Endothelial cell of umbilical vein (primary cell): ENCODE data around the gene BTBD8. TPM values are rescaled to one million over a fixed set of nuclear protein-coding genes. Genes with fewer than 3 reads are reported as not detected.

ENCODE experiments used
- BruUV-seq: library from RNA; stranded (reverse); fragments of 400-500 nt; replicated peaks from 2 replicates; lab custom pipeline; 2021; lab: Mats Ljungman, UMichigan
- CTCF ChIA-PET: fragments of 300-600, 350-600 bp; sonication (Branson Sonifier 250); formaldehyde crosslinking; loops from one replicate; lab custom pipeline; 2021; ENCODE audit warnings: antibody characterized with exemption, inconsistent platforms; lab: Charles Lee
- POLR2A ChIA-PET: fragments of 300-600, 350-600 bp; sonication (Branson Sonifier 250); formaldehyde crosslinking; loops from one replicate; lab custom pipeline; 2021; ENCODE audit warnings: antibody characterized with exemption, inconsistent platforms; lab: Charles Lee
- DNase-seq: peaks from one replicate; pipeline ENCODE4 v3.0.0-alpha.2; 2011; ENCODE audit warnings: low read depth, low spot score
- FAIRE-seq: peaks from 2 replicates; lab custom pipeline; 2011; peaks lifted over from hg19 to GRCh38; lab: Jason Lieb, UNC
- H2AFZ ChIP-seq: 2 replicates; pipeline ENCODE4 v1.6.0; 2012; ENCODE audit warnings: low read depth, low read length, control low read depth, inconsistent platforms
- H3K27ac ChIP-seq: 2 replicates; pipeline ENCODE4 v1.5.1; 2011; ENCODE audit warnings: low read depth, mild to moderate bottlenecking, control low read depth, low read length, moderate library complexity; ENCODE audit not compliant: insufficient read depth
- H3K27me3 ChIP-seq, 2 experiments: 2 replicates each; pipeline versions ENCODE4 v1.6.0 to v1.6.1; 2011; ENCODE audit warnings: low read length in 2 of 2, mixed read lengths in 1 of 2; ENCODE audit not compliant: control insufficient read depth in 2 of 2, insufficient read depth in 2 of 2
- H3K36me3 ChIP-seq, 2 experiments: 2 replicates in 1 of 2; 3 replicates in 1 of 2; pipeline ENCODE4 v1.5.1; 2011; ENCODE audit warnings: low read length in 2 of 2, mild to moderate bottlenecking in 1 of 2, moderate library complexity in 1 of 2; ENCODE audit not compliant: control insufficient read depth in 2 of 2, insufficient read depth in 2 of 2; ENCODE audit errors: extremely low read depth in 1 of 2
- H3K4me1 ChIP-seq: 3 replicates; pipeline ENCODE4 v1.5.1; 2011; ENCODE audit warnings: mild to moderate bottlenecking, low read length; ENCODE audit not compliant: control insufficient read depth, insufficient read depth; ENCODE audit errors: extremely low read depth
- H3K4me2 ChIP-seq: 2 replicates; pipeline ENCODE4 v1.6.1; 2011; ENCODE audit warnings: low read length, control low read depth, mixed read lengths; ENCODE audit not compliant: insufficient read depth
- H3K4me3 ChIP-seq, 3 experiments: fragments of 200-600 bp in 1 of 3; sonication (generic), shearing (Covaris generic) in 1 of 3; replicated peaks in 1 of 3; 2 replicates each; pipeline ENCODE4 v1.5.1; 2011 to 2016; ENCODE audit warnings: control low read depth in 3 of 3, low read length in 3 of 3, mild to moderate bottlenecking in 2 of 3, inconsistent platforms in 1 of 3, low read depth in 1 of 3, moderate library complexity in 1 of 3; ENCODE audit not compliant: insufficient read depth in 1 of 3
- H3K79me2 ChIP-seq: 2 replicates; pipeline ENCODE4 v1.6.0; 2012; ENCODE audit warnings: low read length, inconsistent platforms; ENCODE audit not compliant: control insufficient read depth, insufficient read depth
- H3K9ac ChIP-seq: replicated peaks from 2 replicates; pipeline ENCODE3; 2011; ENCODE audit warnings: low read length, control low read depth; ENCODE audit not compliant: insufficient read depth; ENCODE audit errors: extremely low read depth
- H3K9me1 ChIP-seq: replicated peaks from 3 replicates; pipeline ENCODE4 v1.6.0; 2011; ENCODE audit warnings: mild to moderate bottlenecking, low read length; ENCODE audit not compliant: control insufficient read depth, insufficient read depth; ENCODE audit errors: extremely low read depth
- H3K9me3 ChIP-seq: replicated peaks from 2 replicates; pipeline ENCODE4 v1.5.1; 2012; ENCODE audit warnings: low read length, inconsistent platforms; ENCODE audit not compliant: control insufficient read depth, insufficient read depth
- H4K20me1 ChIP-seq: replicated peaks from 2 replicates; pipeline ENCODE3; 2011; ENCODE audit warnings: mild to moderate bottlenecking, low read length; ENCODE audit not compliant: control insufficient read depth, insufficient read depth; ENCODE audit errors: extremely low read depth
- FOS ChIP-seq: IDR thresholded peaks from 2 replicates; pipeline ENCODE4 v1.6.1; 2011; ENCODE audit warnings: mild to moderate bottlenecking, low read length, moderate library complexity, borderline replicate concordance; ENCODE audit not compliant: insufficient read depth
- MYC ChIP-seq: IDR thresholded peaks from one replicate; pipeline ENCODE4 v1.6.1; 2011; ENCODE audit warnings: mild to moderate bottlenecking, low read depth, low read length
- POLR2A ChIP-seq: IDR thresholded peaks from 2 replicates; pipeline ENCODE4 v1.6.1; 2012; ENCODE audit warnings: low read depth, mild to moderate bottlenecking, control low read depth, low read length
- POLR2AphosphoS5 ChIP-seq: IDR thresholded peaks from 2 replicates; pipeline ENCODE4 v1.6.1; 2012; ENCODE audit warnings: low read depth, mild to moderate bottlenecking, control low read depth, low read length, moderate library complexity; ENCODE audit not compliant: insufficient read depth
- dilution Hi-C: fragments of 300-500 bp; cut with MboI; formaldehyde crosslinking; loops from one replicate; pipeline ENCODE4 v1.15.0; 2019; ENCODE audit warnings: low sequenced_read_pairs; ENCODE audit not compliant: extremely low pct_ligation_motif_present
- intact Hi-C: fragments of 100-400 bp; cut with micrococcal nuclease; formaldehyde crosslinking; loops from one replicate; pipeline ENCODE4 v1.10.0; 2022
- polyA plus RNA-seq, 4 experiments: library from polyadenylated mRNA; depleted of rRNA in 3 of 4; stranded (reverse) in 3 of 4; unstranded in 1 of 4; fragments of >200 nt; gene quantifications; 2 replicates each; pipeline versions ENCODE4 v1.2.1 to v1.2.3, GENCODE V29; 2011 to 2012; ENCODE audit warnings: missing spikeins in 1 of 4
- total RNA-seq: library from RNA; stranded (reverse); gene quantifications from 2 replicates; pipeline ENCODE4 v1.2.3, GENCODE V29; 2021

The BTBD8 gene
- total and polyA plus RNA-seq, 2 donors (not counting 3 experiments of a cell fraction or from before 2014, with no cell fraction given), result 0.36 to 1.7 TPM

DNA sequence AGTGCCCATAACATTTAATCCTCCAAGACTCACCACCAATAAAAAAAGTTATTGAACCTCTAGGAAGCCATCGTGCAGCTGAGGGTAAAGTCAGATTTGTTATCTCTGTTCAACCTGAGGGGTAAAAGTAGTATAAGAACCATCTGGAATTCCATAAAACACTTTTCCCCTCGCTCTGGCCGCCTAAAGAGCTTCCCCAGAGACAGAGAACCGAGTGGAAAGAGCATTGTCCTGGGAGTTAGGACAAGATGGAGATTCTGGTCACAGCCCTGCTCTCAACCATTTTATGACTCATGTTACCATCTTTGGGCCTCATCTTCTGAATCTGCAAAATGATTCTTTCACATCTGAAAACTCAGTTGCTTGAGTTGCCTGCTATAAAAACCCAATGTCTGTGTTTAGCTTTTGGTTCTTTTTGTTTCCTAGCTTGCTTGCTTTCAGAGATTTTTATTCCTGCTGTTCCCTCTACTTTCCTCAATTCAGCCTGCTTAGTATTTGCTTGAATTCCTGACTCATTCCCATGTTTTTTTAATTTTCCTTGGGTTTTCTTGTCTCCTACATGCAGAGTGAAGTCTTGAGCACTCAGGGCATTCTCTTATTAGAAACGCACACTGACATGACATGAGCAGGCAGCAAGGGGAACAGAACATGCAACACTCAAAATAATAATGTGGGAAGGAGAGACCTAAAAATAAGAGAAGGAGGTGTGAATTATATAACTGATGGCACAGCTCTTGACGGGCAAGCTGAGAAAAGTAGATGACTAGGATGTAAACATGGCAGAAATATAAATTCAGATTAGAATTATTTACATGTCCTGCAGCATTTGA is 48.6 kb upstream of the BTBD8 start:
- Histone ChIP-seq H3K4me1 (peaks cover 21% of the 10 kb centered on the region), H3K4me3 (no peak overlapping the region), H3K79me2 (no peaks in the 10 kb centered on the region), H3K9me1 (no peaks in the 10 kb centered on the region), H3K27ac (peak overlapping the region; percentile 71), H3K9me3 (no peaks in the 10 kb centered on the region), H2AFZ (no peak overlapping the region), H3K4me2 (peak overlapping the region; percentile 90), H3K27me3 (no peaks in the 10 kb centered on the region), H4K20me1 (no peaks in the 10 kb centered on the region), H3K9ac (no peak overlapping the region), H3K36me3 (no peaks in the 10 kb centered on the region)
- CTCF ChIA-PET, result interaction anchor here (0.8 to 1.6 kb wide), 5 partner anchors 12 to 279 kb away, joined by 3 to 5 read pairs (median 3); no protein-coding TSS in a partner anchor
- dilution Hi-C loops, result no loop called here
- BruUV-seq, result TSS peak; percentile 38
- no peak for FAIRE-seq
- no peak for DNase-seq
- POLR2A ChIA-PET, result interaction anchor here (0.6 kb wide), 1 partner anchor 12 kb away, joined by 4 read pairs; no protein-coding TSS in a partner anchor
- TF ChIP-seq POLR2AphosphoS5, result no peak
- intact Hi-C loops, result loop anchor here (2.0 kb wide), 1 partner anchor 17 kb away; no protein-coding TSS in a partner anchor

GRCh38 chr1:92037400-92037799 is 42.7 kb upstream of the BTBD8 start:
- DNase-seq (no peak), FAIRE-seq (no peak)
- intact Hi-C loops (no loop called here), dilution Hi-C loops (no loop called here)
- no peak overlapping the region for H3K4me2 ChIP-seq
- TF ChIP-seq POLR2A (no peak), FOS (no peak), MYC (no peak)
- POLR2A ChIA-PET, result no interaction called here
- H3K9me1 ChIP-seq, result no peaks in the 10 kb centered on the region
- H3K27me3 ChIP-seq, result no peaks in the 10 kb centered on the region
- no peak overlapping the region for H3K27ac ChIP-seq
- no peaks in the 10 kb centered on the region for H3K4me1 ChIP-seq
- H3K9ac ChIP-seq, result no peak overlapping the region
- CTCF ChIA-PET, result interaction anchor here (0.7 to 0.9 kb wide), 2 partner anchors 8 to 254 kb away, joined by 3 read pairs; no protein-coding TSS in a partner anchor
- H3K9me3 ChIP-seq, result no peaks in the 10 kb centered on the region
- H3K36me3 ChIP-seq, result no peaks in the 10 kb centered on the region
- no TSS peak for BruUV-seq
- no peak overlapping the region for H2AFZ ChIP-seq
- H4K20me1 ChIP-seq, result no peaks in the 10 kb centered on the region
- no peaks in the 10 kb centered on the region for H3K79me2 ChIP-seq
- no peak overlapping the region for H3K4me3 ChIP-seq
